GM13976 (cell line): ENCODE measurements around the gene ARPC1B.
"Not testable (repeated sequence)": the region's sequence is repeated elsewhere in the genome, so short reads cannot be mapped to it uniquely, and the experiment has no call there.

Experiments used
- DNase-seq: peaks from one replicate; pipeline ENCODE4 v3.0.0; 2012; ENCODE audit warnings: low spot score
- CTCF ChIP-seq: IDR thresholded peaks from 2 replicates; pipeline ENCODE4 v1.5.1; 2012; ENCODE audit warnings: borderline replicate concordance, mild to moderate bottlenecking; ENCODE audit not compliant: insufficient read depth; ENCODE audit errors: extremely low read depth, missing control alignments, control extremely low read depth
- in situ Hi-C: fragments of 300-500 bp; cut with MboI; formaldehyde crosslinking; loops from one replicate; pipeline ENCODE4 v1.12.0; 2022; ENCODE audit warnings: low sequenced_read_pairs, mixed read lengths, inconsistent platforms; ENCODE audit not compliant: unreplicated experiment

Gene ARPC1B

GRCh38 chr7:99384523-99384922 is 10.0 kb downstream of the ARPC1B start:
- no peak for TF ChIP-seq CTCF
- DNase-seq, result no peak
- in situ Hi-C loops, result no loop called here

GRCh38 chr7:99385564-99385963 is 11.0 kb downstream of the ARPC1B start:
- no peak for DNase-seq
- TF ChIP-seq CTCF, result no peak
- in situ Hi-C loops, result no loop called here

- in situ Hi-C loops, result no loop called here
- no peak for DNase-seq
- peak; percentile 31 for TF ChIP-seq CTCF
Measured at GRCh38 chr7:99386584-99387238, 12.2 kb downstream of the ARPC1B start.

- DNase-seq, in situ Hi-C loops: not testable (repeated sequence)
Measured at GRCh38 chr7:99387239-99387635, 12.7 kb downstream of the ARPC1B start.

GRCh38 chr7:99387912-99388311 is 13.4 kb downstream of the ARPC1B start:
- no peak for TF ChIP-seq CTCF
- in situ Hi-C loops, result no loop called here

GRCh38 chr7:99389772-99390171 is 15.2 kb downstream of the ARPC1B start:
- in situ Hi-C loops, result no loop called here
- no peak for TF ChIP-seq CTCF

More at GRCh38 chr7:99387912-99388311, 13.4 kb downstream of the ARPC1B start:
- DNase-seq, result no peak

GRCh38 chr7:99390941-99391602 is 16.5 kb downstream of the ARPC1B start:
- no peak for DNase-seq
- in situ Hi-C loops, result no loop called here
- no peak for TF ChIP-seq CTCF

More at GRCh38 chr7:99389772-99390171, 15.2 kb downstream of the ARPC1B start:
- no peak for DNase-seq
